ENCODE results near the gene MIER2.
"Not testable (repeated sequence)": the region's sequence is repeated elsewhere in the genome, so short reads cannot be mapped to it uniquely, and the experiment has no call there.

Gene MIER2

DNA sequence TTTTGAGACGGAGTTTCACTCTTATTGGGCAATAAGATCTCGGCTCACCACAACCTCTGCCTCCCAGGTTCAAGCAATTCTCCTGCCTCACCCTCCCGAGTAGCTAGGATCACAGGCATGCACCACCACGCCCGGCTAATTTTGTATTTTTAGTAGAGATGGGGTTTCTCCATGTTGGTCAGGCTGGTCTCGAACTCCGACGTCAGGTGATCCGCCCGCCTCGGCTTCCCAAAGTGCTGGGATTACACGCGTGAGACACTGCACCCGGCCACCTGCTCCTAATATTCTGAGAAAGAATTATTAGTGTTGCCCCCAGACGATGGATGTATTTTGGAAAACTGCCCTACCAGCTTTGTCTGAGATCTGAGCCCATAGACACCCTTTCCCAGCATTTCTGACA, 10.9 kb upstream of the MIER2 start:
- DNase-seq, result not testable (repeated sequence)

DNA sequence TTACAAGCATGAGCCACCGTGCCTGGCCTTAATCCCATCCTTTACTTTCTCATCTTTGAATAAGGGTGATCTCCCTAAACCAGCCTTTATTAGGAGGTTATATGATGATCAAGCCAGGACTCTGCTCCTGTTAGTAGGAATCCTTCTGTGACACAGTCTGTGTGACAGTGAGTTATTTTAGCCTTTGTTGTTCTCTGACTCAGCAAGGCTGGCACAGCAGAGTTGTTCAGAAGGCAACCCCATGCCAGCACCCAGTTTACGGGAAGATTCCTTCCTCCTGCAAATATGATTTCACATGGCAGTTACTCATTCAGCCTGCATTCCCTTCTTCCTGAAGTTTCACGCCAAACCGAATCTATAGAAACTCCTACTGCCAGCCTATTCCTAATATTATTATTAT, 10.5 kb upstream of the MIER2 start:
- no peak for DNase-seq

DNA sequence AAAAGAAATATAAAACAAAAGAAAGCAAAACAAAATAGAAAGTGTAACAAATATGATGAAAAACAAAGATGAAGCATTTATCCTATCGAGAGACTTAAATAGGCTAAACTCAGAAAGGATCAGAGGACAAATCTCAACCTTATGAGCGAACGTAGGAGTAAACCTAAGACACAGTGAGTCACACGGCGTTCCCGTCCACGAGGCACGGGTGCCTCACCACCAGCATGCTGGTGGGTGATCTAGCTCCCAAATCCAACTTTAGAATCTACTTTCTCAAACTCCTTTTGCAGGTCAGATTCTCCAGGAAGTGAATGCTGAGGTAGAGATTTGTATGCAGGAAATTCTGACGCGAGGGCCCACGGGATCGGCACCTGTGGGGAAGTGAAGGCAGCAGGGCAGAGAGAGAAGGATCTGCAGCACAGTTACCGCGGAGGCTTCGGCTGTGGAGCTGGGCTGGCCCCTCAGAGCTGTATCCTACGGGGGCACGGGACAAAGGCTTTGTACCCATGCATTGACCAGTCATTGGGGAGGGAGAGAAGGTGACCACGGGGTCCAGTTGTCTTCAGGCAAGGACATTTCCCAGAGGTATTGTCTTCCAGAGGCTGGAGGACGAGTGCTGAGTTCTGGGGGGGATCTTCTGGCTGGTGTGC, 7.5 kb upstream of the MIER2 start:
- no peak for DNase-seq

DNA sequence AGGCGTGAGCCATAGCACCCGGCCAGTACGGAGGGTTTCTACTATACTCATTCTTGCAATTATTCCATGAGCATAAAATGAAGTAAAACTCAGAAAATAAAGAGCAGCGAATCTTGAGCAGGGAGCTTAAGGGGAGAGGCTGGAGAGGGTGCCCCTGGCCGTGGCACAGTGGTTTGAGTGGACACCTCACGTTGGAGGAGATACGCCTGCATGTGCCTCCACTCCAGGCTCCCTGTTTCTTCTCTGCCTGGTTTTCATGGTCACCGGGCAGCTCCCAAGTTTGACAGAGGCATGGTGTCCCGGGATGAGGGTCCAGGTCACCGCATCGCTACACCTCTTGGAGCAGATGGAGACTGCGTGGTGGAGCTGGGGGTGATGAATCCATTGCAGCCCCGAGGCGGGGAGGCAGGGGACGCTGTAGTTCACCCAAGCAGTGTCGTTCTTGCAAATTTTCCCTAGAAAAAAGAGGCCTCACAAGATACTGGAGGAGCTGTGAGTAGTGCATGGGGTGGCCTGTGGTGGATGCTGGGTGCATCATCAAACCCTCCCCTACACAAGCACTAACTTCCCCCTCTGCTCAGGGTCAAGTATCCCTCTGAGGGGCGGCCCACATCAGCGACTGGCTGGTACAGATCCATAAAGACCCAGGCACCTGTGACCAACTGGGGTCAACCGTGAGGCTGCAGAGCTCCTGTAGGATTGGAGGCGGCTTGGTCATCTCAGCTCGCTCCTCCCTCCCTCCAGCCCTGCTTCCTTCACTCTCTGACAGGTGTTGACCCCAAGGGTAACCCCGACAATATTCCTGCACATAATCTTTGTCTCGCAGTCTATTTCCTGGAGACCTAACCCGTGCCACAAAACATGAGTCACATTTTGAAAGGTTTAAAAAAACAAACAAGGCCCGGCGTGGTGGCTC, 3.6 kb upstream of the MIER2 start:
- DNase-seq, result no peak

DNA sequence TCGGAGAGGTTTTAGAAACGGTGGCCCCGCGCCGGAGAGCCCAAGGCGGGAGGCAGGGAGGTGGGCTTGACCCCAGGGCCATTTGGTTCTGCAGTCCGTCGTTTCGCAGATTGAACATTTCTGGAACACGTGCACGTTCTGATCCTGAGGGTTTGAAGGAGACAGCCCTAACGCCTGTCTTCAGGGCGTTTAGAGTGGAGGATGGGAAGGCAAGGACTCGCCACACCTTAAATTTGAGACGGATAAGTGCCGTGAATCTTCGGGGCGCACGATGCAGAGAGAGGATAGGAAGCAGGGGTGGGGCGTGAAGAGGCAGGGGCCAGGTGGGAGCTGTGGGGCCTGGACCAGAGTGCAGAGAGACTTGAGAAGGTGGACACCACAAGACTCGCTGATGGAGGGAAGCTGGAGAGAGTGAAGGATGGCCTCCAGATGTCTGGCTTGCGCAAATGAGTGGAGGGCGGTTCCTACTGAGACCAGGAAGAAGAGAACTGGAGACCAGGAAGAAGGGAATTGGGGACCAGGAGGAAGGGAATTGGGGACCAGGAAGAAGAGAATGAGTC, 804 bp upstream of the MIER2 start:
- DNase-seq, result no peak

DNA sequence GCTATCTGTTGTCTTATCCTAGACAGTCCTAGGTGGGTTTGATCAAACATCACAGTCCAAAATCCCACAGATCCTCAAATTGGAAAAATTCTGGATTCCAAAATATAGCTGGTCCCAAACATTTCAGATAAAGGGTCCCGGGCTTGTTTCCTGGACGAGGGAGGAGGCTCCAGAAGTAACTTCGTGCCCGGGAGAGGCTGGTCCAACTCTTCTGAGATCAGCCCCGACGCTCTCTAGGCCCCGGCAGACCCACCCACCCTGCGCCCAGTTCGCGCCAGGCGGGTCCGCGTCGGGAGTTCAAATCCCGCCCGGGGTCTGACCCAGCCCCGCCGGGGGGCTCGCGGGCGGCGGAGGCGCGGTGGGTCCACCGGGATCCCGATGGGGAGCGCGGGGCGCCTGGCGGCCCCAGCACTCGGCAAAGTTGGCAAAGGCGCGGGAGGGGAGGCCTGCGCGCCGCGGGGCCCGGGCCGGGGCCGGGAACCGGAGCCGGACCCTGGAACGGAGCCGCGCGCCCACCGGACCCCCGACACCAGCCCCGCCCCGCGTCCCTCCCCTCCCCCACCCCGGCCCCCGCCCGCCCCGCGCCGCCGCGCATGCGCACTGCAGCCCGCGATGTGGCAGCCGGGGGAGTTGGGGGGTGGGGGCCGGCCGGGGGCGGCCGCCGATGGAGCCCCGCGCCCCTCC, 513 bp downstream of the MIER2 start:
- DNase-seq, result peak; percentile 10

DNA sequence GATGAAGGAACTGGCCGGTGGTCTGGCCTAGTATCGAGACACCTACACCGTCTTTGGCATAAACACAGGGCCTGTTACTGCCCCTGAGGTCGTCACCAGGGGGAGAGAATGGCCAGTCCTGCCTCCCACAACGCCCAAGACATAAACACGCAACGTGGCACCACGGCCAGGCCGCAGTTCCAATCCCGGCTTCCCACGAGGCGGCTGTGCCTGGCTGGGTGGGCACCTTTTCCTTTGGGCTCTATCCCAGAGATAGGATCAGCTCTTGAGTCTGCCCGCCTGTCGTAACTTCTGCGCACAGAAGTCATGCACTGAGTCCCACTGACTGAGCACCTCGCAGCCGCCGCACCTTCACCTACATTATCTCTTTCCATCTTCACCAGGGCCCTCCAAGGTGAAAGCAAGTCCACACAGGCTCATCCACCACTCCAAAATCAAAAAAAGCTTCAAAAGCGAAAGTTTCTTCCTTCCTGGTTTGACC, 1.1 kb downstream of the MIER2 start:
- DNase-seq, result no peak

DNA sequence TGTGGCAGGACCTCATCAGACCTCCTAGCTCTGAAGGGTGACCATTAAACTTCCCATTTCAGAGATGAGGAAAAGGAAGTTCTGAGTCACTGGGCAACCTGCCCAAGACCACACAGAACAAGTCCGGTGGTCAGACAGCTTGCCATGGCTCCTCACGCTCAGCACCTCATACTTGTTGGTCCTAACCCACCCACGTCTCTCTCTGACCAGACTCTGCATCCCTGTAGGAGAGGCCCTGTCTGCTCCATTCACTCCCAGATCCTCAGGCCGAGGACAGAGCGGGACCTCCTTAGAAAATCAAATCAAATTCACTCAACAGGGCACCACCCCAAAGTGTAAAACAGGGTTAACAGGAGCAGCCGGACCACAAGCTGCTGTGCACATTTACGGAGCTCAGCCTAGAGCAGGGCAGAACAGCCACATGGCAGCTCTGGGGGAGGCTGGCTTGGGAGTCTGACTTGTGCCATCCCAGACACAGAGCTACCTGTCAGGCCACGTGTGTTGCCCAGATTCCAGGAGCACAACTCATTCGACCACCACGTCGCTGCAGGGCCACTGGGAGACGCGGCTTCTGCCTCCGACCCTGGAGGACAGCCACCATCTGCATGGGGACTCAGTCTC, 1.7 kb downstream of the MIER2 start:
- no peak for DNase-seq

DNA sequence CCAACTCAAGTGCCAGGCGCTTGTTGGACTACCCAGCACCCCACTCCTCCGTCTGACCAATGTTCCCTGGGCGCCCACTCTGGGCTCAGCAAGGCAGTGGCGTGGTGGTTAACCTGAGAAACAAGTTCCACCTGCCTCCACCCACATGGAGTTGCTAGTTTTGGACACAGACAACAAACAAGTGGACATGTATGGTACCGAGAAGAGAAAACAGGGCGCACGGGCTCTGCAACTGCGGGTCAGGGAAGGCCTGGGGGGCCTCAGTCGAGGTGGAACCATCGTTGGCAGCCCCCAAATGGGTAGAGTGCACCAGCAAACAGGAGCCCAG, 2.5 kb downstream of the MIER2 start:
- DNase-seq, result no peak

DNA sequence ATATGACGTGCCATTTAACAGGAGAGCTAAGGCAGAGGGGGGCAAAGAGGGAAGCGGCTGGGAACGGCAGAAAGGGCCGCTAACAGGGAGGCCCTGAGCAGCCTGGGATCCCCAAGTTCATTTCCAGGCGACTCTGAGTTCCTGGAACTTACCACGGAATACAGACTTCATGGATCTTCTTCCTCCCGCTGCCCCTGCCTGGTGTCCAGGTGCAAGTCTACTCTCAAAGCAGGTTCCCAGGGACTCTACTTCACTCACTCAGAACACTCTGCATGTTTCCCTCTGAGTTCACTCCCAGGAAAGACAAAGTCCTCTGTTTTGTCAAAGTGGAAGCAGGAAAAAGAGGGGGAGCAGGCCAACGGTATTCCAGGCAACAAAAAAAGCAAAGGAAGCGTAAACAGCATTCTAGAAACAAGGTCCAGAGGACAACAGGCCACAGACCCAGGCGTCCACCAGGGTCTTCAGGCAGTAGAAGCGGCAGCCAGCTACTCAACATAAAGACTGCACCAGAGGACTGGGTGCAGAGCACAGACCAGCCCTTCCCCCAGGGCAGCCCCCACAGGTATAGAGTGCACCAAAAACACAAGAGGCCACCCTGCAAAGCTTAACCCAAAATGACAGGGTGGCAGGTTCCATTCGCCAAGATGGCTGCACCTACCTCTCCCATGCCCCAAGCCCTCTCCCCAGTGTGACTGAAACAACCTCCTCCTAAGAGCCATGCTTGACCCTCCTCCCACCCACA, 3.0 kb downstream of the MIER2 start:
- no peak for DNase-seq

DNA sequence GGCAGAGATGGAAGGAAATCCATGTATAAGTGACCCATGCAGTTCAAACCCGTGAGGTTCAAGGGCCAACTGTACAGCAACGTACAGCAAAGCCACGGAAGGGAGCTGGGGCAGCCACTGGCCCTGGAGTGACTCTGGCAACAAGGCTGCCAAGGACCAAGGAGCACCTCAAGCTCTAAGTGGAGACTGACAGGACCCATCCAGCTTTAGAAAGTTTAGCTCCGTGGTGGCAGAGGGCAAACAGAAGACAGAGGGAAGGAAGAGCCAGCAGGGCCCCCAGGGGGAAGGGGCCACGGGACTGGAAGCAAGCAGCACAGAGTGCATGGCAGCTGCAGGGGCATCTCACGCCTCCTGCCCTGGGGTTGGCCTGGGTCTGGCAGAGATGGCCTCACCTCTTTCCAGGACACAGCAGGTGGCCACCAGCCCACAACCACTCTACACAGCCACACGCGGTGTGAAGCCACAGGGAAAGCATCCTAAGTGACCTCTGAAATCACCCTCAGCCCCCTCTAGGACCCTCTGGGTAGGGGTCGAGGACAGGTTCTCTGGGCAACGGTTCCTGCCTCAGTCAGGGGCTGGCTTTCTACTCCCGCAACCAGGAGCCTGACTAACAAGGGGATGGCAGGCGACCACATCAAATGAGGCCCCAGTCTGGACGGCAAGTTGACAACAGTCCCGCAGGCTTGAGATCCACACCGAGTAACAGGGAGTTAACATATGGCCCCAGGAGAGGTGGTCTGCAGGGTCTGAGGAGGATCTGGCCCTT, 3.8 kb downstream of the MIER2 start:
- DNase-seq, result no peak

DNA sequence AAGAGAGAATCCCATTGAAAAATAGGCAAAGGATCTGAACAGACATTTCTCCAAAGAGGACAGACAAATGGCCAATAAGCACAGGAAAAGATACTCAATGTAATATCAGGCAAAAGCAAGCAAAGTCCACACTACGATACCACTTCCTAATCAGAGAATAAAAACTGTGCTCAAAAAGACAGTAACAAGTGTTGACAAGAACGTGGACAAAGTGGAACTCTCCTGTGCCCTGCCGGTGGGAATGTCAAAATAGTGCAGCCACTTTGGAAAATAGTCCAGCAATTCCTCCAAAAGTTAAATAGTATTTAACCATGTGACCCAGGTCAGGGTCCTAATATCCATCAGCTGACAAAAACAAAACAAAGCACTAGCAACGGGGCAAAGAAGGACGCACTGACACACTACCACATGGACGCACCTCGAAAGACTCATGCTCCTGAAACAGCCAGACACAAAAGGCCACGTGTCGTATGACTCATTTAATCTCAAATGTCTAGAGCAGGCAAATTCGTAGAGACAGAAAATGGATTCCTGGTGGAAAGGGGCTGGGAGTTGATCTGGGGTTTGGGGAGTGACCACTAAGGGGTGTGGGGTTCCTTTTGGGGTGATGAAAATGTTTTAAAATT, 5.2 kb downstream of the MIER2 start:
- no peak for DNase-seq

DNA sequence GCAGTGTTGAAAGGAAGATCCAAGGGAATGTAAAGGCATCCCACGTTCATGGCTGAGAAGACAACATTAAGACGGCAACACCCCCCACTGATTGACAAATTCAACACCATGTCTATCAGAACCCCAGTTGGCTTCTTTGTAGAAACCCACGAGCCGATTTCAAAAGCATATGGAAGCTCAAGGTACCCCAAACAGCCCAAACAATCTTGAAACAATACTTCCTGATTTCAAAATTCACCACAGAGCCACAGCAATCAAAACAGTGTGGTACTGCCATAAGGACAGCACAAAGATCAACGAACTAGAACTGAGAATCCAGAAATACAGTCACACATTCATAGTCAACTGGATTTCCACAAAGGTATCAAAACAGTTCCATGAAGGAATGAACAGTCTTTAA, 6.2 kb downstream of the MIER2 start:
- DNase-seq, result no peak

DNA sequence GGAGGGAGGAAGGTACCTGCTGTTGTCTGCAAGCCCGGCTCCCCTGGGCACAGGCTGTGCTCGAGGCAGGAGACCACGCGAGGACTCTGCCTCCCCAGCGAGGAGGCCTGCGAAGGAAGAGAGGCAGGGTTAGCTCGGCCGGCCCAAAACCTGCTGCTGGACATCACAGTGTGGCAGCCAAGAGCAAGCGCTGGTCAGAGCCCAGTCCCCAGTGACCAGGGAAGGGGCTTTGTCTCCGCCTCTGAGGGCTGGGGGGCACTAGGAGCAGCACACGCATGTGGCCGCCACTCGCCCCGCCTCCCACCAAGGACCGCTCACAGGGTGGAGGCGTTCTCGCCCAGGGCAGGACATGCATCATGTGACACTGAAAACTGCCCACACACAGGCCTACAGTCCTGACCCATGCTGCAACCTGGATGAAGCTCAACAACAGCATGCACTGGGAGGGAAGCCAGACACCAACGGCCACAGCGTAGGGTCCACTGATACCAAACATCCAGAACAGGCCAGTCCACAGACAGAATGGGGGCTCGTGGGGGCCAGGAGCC, 8.5 kb downstream of the MIER2 start:
- no peak for DNase-seq

DNA sequence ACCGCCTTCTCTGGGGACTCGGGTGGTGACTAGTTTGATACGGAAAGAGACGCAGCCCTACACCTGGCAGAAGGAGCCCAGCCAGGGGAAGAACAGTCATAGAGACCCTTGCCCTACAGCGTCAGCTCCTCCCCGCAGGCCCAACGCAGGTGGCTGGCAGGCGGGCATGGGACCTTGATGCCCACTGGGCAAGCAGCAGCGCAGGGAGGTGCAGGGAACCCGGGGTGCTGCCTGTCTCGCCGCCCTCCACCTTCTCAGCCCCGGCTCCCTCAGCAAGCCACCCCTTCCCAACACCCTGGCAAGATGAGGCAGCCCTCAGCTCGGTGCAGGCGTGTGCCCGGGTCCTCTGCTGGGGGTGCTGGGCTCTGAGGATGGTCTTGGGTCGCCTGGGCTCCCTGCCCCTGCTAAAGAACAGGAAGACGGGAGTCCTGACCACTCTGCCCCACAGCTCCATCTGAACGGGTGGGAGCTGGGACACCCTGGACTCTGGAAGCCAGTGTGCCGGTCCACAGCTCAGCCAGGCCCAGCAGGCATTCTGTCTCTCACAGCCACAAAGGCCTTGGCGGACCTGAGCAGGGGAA, 9.0 kb downstream of the MIER2 start:
- DNase-seq, result no peak

DNA sequence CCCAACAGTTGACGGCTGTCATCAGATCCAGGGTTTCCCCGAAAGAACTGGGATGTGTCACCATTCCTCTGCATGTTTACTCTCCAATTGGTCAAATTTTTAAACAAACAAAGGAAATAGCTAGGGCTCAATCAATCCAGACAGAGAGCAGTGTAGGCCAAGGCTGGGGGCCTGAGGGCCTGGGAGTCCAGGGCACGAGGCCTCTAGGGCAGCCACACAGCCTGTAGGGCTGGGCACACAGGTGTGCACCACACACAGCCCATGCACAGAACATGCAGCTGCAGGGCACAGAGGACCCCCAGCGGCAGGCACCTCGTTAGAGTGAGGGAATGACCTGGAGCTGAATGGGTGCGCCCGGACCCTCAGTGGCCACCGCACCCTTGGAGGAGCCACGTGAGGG, 9.5 kb downstream of the MIER2 start:
- no peak for DNase-seq

DNA sequence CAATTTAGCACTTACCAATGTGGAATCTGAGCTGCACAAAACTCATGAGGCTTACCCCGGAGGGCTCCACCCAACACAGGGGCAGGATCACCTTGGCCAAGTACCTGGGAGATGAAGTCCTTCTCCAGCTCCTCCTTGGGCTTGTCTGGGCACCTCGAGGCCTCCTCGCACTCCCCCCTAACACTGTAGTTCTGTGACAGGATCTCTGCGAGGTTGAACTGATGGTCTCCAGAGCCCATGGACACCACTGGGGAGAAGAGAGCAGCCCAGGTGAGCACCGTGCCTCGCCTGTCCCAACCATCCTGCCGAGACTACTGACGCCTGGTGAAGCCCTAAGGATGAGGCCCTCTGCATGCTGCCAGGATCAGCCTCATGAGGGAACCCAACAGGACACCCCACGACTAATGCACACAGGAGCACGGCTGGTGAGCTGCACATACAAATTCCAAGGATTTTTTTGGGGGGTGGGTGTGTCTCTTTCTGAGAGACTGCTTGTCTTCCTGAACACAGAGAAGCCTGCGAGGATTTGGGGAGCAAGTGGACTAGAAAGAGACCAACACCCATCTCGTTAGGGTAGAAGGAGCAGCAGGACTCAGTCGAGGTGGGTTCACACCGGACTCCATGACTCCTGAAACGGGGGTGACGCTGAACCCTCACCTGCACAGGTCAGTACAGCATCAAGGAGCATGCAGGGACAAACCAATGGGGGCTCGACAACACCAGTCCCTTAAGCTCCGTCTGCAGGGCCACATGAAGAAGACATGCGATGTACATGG, 10.1 kb downstream of the MIER2 start:
- no peak for DNase-seq

DNA sequence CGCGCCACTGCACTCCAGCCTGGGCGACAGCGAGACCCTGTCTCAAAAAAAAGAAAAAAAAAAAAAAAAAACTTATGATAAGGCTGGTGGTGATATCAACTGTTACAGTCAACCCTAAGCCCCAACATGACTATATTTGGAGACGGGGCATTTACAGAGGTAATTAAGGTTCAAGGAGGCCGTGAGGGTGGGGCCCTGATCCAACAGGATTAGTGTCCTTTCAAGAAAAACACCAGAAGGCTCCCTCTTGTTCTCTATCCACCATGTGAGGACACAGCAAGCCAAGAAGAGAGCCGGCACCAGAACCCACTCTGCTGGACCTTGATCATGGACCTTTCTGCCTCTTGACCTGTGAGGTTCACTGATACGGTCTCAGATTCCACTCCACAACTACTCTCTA, 14.1 kb downstream of the MIER2 start:
- DNase-seq, result no peak

DNA sequence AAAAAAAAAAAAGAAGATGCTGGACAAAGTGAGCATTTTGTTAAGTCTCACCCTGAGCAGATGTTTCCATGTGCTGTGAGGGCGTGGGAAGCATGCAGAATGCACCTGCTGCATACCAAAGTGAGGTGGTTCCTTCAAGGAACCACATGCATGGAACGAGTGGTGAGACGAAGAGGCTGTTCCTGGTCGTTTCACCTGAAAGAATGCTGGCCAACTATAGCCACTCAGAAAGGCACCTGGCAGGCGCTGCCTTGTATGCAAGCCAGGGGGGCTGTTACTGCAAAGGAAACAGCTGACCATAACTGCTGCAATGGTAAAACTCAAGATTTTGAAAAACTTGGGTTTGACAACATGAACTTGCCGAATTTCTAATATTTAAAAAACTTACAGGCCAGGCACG, 14.7 kb downstream of the MIER2 start:
- no peak for DNase-seq
